Subcutaneous abdominal adipose tissue (tissue), 5 donors: ENCODE results near the gene ANXA1.

Experiments used
- H3K27ac ChIP-seq: one replicate; pipeline ENCODE4 v1.7.0; 2013; ENCODE audit warnings: low read depth, mild to moderate bottlenecking, inconsistent platforms, low read length, moderate library complexity
- H3K27me3 ChIP-seq, 5 donors: one replicate each; pipeline ENCODE4 v1.7.0; 2013; ENCODE audit warnings: low read length in 5 of 5, inconsistent platforms in 1 of 5; ENCODE audit not compliant: control insufficient read depth in 5 of 5, insufficient read depth in 4 of 5
- H3K36me3 ChIP-seq, 5 donors: one replicate each; pipeline ENCODE4 v1.7.0; 2013; ENCODE audit warnings: low read length in 5 of 5; ENCODE audit not compliant: control insufficient read depth in 5 of 5, insufficient read depth in 5 of 5
- H3K4me1 ChIP-seq, 5 donors: one replicate each; pipeline ENCODE4 v1.7.0; 2013; ENCODE audit warnings: low read length in 5 of 5, mild to moderate bottlenecking in 3 of 5, moderate library complexity in 1 of 5; ENCODE audit not compliant: control insufficient read depth in 5 of 5, insufficient read depth in 5 of 5
- H3K4me3 ChIP-seq, 5 donors: one replicate each; pipeline ENCODE4 v1.7.0; 2013; ENCODE audit warnings: low read length in 5 of 5, low read depth in 1 of 5
- H3K9ac ChIP-seq, 5 donors: one replicate each; pipeline ENCODE4 v1.7.0; 2013; ENCODE audit warnings: low read length in 5 of 5, mild to moderate bottlenecking in 4 of 5, moderate library complexity in 3 of 5
- H3K9me3 ChIP-seq, 5 donors: one replicate each; pipeline ENCODE4 v1.7.0; 2013; ENCODE audit warnings: low read length in 5 of 5; ENCODE audit not compliant: control insufficient read depth in 5 of 5
- donor health status: healthy.
- donor health status: healthy.
- donor health status: healthy.
- donor health status: healthy.
- donor health status: healthy.

ANXA1 gene

DNA sequence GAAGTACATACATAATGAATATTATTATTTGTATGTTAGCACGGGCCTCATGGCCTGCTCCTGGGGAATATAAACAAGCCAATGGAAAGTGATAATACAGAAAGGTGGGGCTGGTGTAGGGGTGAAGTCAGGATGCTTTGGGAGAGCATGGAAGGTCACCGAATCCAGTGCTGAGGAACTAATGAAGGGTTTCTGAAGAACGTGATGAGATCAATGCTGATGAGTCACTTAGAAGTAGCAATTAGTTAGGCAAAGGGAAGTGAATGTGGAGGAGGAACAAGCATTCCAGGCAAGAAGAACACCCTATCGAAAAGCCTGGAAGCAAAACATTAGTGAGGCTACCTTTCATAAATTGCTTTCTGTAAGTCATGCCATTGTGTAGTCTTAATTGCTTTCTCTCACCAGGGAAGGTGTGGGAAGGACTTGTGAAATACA is 2.1 kb downstream of the ANXA1 start:
- Histone ChIP-seq H3K9me3 (no peaks in the 10 kb centered on the region), H3K27ac (peak overlapping the region; percentile 95), H3K36me3 (peaks cover 18 to 39% (median 31%) of the 10 kb centered on the region in 5 donors), H3K4me3 (peak overlapping the region; percentile 69 to 89 (median 81)), H3K4me1 (peaks cover 5 to 69% (median 63%) of the 10 kb centered on the region in 5 donors), H3K9ac (peak overlapping the region; percentile 81 to 99 (median 88)), H3K27me3 (no peaks in the 10 kb centered on the region)

DNA sequence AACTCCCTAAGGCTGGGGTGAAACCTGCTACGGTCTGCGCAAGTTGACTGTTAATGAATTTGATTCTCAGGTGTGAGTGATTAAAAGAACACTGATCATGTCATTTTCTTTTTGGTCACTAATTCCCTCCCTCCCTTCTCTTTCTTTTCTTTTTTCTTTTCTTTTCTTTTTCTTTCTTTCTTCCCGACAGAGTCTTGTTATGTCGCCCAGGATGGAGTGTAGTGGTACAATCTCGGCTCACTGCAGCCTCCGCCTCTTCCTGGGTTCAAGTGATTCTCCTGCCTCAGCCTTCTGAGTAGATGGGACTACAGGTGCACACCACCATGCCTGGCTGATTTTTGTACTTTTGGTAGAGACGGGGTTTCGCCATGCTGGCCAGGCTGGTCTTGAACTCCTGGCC is 2.6 kb downstream of the ANXA1 start:
- Histone ChIP-seq H3K27me3 (no peaks in the 10 kb centered on the region), H3K4me1 (peaks cover 5 to 66% (median 61%) of the 10 kb centered on the region in 5 donors), H3K9me3 (no peaks in the 10 kb centered on the region), H3K9ac (peak overlapping the region; percentile 81 to 99 (median 88)), H3K36me3 (peaks cover 23 to 44% (median 35%) of the 10 kb centered on the region in 5 donors), H3K27ac (peak overlapping the region; percentile 95), H3K4me3 (peak overlapping the region; percentile 69 to 89 (median 81))

DNA sequence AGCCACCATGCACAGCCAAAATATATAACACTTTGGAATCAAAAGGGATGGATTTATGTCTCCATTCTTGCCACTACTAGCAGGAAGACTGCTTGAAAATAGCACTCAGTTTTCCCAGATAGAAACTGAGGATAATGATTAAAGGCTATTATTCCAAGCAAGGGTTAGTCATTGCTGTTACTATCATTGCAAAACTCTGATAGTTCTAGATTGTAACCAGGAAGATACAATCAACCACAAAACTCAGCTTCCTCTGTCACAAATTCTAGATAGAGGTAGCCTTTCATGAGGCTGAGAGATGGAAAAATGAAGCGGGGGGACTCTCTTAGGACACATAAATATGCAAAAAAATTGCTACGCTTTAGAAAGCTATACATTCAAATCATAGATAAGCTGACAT is 3.1 kb downstream of the ANXA1 start:
- no peaks in the 10 kb centered on the region for H3K27me3 ChIP-seq
- peaks cover 26 to 48% (median 40%) of the 10 kb centered on the region in 5 donors for H3K36me3 ChIP-seq
- H3K9me3 ChIP-seq, result no peaks in the 10 kb centered on the region
- H3K4me1 ChIP-seq, result peaks cover 5 to 65% (median 57%) of the 10 kb centered on the region in 5 donors
- peak overlapping the region; percentile 95 for H3K27ac ChIP-seq
- H3K4me3 ChIP-seq, result peak overlapping the region; percentile 69 to 89 (median 81)
- peak overlapping the region in 4 of 5 donors; percentile 81 to 99 (median 89) for H3K9ac ChIP-seq

DNA sequence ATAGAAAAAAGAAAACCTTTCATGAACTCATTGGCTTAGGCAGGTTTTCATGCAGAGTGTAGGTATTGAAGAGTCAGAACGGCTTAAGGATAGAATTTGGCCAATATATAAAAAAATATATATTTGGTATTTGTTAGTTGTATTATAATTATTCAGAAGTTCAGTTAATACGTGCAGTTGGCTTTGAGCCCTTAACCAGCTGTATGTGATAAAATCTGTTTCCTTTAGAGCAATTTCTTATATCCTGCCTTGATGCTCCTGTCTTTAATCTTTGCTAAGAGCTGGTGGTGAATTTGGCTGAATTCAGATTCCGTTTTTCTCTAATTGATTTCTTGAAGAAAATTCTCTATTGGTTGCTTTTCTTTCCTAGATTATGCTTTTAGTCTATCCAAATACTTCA is 3.7 kb downstream of the ANXA1 start:
- H3K9ac ChIP-seq, result peak overlapping the region in 2 of 5 donors; percentile 81 to 99
- H3K4me3 ChIP-seq, result peak overlapping the region; percentile 69 to 89 (median 81)
- H3K27me3 ChIP-seq, result no peaks in the 10 kb centered on the region
- peaks cover 5 to 63% (median 52%) of the 10 kb centered on the region in 5 donors for H3K4me1 ChIP-seq
- no peaks in the 10 kb centered on the region for H3K9me3 ChIP-seq
- peaks cover 32 to 55% (median 46%) of the 10 kb centered on the region in 5 donors for H3K36me3 ChIP-seq
- H3K27ac ChIP-seq, result peak overlapping the region; percentile 95

DNA sequence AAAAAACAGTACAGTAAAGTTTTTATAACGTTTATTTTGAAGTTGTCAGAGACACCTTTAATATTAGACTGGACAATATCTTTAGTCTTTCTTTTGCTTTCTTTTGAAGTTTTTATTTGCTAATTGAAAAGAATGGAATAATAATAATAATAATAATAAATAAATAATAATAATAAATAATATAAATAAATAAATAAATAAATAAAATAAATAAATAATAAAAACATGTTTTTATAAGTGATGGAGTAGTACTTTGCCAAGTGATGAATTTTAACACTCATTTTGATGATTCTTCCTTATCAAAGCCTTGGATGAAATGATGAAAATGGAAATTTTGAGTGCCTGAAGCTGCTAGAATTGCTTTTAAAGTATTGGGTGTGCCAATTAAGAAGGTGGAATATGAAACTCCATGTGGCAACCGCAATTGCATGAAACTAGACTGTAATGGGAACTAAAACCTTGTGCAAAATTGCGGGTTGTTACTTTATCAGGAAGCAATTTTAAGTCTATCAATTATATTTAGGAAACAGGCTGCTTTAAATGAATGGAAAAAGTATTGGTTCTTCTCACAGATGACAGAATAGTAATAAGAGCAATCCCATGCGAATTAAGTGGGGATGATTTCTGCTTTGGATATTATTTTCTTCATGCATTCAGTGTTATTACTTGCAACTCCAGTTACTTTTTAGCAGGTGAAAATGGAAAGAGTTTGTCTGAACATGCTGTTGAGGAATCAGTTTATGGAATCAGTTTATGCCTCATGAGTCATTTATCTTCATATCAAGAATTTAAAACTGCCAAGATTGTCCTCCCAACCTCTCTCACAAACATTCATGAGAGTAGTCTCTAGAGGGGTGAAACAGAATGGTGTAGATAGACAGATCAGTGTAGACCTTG is 4.6 kb downstream of the ANXA1 start:
- Histone ChIP-seq H3K9ac (peak overlapping the region in 3 of 5 donors; percentile 29 to 99 (median 51)), H3K4me1 (peaks cover 5 to 56% (median 45%) of the 10 kb centered on the region in 5 donors), H3K4me3 (peak overlapping the region; percentile 69 to 89 (median 81)), H3K36me3 (peaks cover 40 to 63% (median 55%) of the 10 kb centered on the region in 5 donors), H3K27ac (peak overlapping the region; percentile 95), H3K9me3 (no peaks in the 10 kb centered on the region), H3K27me3 (no peaks in the 10 kb centered on the region)

DNA sequence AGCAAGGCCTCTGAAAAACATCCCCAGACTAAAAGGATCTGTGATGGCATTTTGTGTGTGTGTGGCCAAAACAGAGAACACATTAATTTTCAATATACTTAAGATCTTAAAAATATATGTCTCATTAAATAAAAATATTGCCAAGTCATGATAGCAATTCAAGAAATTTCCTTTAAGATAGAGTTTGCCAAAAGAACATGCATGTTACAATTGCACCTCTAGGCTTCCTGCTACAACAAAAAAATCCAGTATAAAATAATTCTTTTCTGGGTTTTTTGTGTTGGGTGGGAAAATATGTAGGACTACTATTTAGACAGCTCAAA is 5.2 kb downstream of the ANXA1 start:
- Histone ChIP-seq H3K36me3 (peaks cover 44 to 69% (median 61%) of the 10 kb centered on the region in 5 donors), H3K9ac (peak overlapping the region in 3 of 5 donors; percentile 29 to 60 (median 51)), H3K4me3 (peak overlapping the region in 4 of 5 donors; percentile 28 to 50 (median 46)), H3K4me1 (peaks cover 5 to 57% (median 43%) of the 10 kb centered on the region in 5 donors), H3K27ac (peak overlapping the region; percentile 75), H3K9me3 (no peaks in the 10 kb centered on the region), H3K27me3 (no peaks in the 10 kb centered on the region)

DNA sequence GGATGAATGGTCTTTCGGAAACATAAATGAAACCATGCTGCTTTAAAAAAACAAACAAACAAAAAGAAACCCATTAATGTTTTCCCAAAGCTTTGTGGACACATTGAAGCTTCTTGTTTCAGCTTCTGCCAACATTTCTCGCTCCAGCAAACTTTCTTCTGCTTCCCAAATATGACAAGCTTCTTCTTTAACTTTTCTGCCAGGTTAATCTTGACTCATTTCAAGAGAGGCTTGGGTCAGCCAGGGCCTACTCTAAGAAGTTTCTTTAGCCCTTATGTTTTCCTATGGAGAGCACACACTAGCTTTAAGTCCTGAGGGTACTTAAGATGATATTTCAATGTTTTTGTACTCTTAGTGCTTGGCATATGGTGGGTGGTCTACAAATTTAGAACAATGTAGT is 6.1 kb downstream of the ANXA1 start:
- Histone ChIP-seq H3K9me3 (no peaks in the 10 kb centered on the region), H3K27me3 (no peaks in the 10 kb centered on the region), H3K36me3 (peaks cover 54 to 79% (median 71%) of the 10 kb centered on the region in 5 donors), H3K27ac (peak overlapping the region; percentile 75), H3K4me3 (peak overlapping the region in 3 of 5 donors; percentile 2 to 45 (median 33)), H3K9ac (peak overlapping the region in 3 of 5 donors; percentile 21 to 40 (median 23)), H3K4me1 (peaks cover 5 to 57% (median 43%) of the 10 kb centered on the region in 5 donors)

DNA sequence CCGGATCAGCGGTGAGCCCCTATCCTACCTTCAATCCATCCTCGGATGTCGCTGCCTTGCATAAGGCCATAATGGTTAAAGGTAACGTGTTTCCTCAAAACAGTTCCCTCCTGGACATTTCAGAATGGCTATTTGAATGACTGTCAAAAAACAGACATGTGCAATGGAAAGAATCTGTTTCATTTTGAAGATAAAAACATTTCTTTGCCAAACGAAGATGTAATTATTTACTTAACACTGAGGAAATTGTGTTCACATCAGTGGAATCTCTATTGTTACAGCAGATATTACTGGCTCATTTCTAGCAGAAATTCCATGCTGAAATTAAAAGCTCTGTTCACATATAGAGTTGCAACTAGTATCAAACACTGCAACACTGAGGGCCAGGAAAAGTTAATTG is 7.1 kb downstream of the ANXA1 start:
- Histone ChIP-seq H3K4me3 (peak overlapping the region in 1 of 5 donors; percentile 15), H3K4me1 (peaks cover 5 to 57% (median 42%) of the 10 kb centered on the region in 5 donors), H3K9ac (peak overlapping the region in 1 of 5 donors; percentile 72), H3K27ac (peak overlapping the region; percentile 75), H3K27me3 (no peaks in the 10 kb centered on the region), H3K36me3 (peaks cover 62 to 88% (median 80%) of the 10 kb centered on the region in 5 donors), H3K9me3 (no peaks in the 10 kb centered on the region)

DNA sequence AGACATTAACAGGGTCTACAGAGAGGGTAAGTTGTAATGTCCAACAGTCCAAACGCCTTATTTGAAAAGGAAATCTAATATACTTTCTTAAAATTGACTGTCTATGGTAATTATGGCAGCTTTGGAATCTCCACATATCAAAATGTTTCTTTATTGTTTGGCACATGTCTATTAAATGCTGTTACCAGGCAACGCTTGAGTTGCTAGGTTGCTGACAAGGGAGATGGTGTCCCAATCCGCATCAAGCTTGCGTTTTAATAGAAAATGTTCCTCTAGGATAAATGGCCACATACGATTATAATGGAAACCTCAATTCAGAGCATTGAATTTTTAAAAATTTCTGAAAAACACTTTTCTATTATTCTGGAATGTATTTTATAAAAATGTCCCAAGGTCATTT is 9.2 kb downstream of the ANXA1 start:
- Histone ChIP-seq H3K4me1 (peaks cover 5 to 38% (median 22%) of the 10 kb centered on the region in 5 donors), H3K27me3 (no peaks in the 10 kb centered on the region), H3K9ac (no peak overlapping the region), H3K27ac (peak overlapping the region; percentile 26), H3K9me3 (no peaks in the 10 kb centered on the region), H3K36me3 (peaks cover 78 to 91% (median 89%) of the 10 kb centered on the region in 5 donors), H3K4me3 (no peak overlapping the region)
